ENCODE results near the gene RNU6-9. TPM values are rescaled to one million over a fixed set of nuclear protein-coding genes. Genes with fewer than 3 reads are reported as not detected.
"Not testable (repeated sequence)": the region's sequence is repeated elsewhere in the genome, so short reads cannot be mapped to it uniquely, and the experiment has no call there.

Gene RNU6-9
- total RNA-seq, 4 donors from 2014 or later = not detected

DNA sequence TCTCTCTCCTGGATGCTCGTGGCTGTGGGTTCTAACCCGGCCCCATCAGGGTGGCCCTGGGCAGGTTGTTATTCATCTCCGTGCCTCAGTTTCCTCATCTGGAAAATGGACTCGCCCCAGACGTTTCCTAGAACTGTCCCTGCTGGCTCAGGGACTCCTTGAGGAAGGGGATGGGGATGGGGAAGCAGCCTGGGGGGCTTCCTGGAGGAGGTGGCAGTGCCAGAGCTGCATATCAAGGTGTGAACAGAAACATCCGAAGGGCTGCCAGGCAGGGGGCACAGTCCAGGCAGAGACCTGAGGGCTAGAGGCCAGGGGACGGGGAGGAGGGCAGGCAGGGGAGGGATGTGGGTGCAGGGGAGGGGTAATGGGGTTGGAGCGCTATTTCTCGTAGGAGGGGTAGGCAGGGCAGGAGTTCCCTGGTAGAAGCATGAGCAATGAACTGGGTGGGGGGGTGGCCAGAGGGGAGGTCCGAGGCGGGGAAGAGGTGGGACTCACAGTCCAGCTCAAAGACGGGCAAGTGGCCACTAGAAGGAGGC lies 44.8 kb upstream of the RNU6-9 start:
- Histone ChIP-seq H3K9me3 (no peaks in the 10 kb centered on the region), H3K36me3 (no peaks in the 10 kb centered on the region), H3K27me3 (peaks cover 78% of the 10 kb centered on the region), H3K4me1 (peaks cover 0 to 59% (median 19%) of the 10 kb centered on the region in 3 donors), H3K4me3 (no peak overlapping the region), H3K27ac (peak overlapping the region in 2 of 4 donors; percentile 69 to 73)
- TF ChIP-seq POLR2A (IDR thresholded peaks at IDR 0.05) = no peak
- no peak for TF ChIP-seq EP300 (IDR thresholded peaks at IDR 0.05)
- TF ChIP-seq POLR2AphosphoS5 (IDR thresholded peaks at IDR 0.05) = no peak
- TF ChIP-seq, protein P1, sequence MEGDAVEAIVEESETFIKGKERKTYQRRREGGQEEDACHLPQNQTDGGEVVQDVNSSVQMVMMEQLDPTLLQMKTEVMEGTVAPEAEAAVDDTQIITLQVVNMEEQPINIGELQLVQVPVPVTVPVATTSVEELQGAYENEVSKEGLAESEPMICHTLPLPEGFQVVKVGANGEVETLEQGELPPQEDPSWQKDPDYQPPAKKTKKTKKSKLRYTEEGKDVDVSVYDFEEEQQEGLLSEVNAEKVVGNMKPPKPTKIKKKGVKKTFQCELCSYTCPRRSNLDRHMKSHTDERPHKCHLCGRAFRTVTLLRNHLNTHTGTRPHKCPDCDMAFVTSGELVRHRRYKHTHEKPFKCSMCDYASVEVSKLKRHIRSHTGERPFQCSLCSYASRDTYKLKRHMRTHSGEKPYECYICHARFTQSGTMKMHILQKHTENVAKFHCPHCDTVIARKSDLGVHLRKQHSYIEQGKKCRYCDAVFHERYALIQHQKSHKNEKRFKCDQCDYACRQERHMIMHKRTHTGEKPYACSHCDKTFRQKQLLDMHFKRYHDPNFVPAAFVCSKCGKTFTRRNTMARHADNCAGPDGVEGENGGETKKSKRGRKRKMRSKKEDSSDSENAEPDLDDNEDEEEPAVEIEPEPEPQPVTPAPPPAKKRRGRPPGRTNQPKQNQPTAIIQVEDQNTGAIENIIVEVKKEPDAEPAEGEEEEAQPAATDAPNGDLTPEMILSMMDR (IDR thresholded peaks at IDR 0.05) = no peak
- no peak for ATAC-seq
- WGBS, 2 donors (ENCODE audit: low coverage in 1 of 2) = 29 to 31% methylated on average over 5 to 7 of the region's 12 CpGs

DNA sequence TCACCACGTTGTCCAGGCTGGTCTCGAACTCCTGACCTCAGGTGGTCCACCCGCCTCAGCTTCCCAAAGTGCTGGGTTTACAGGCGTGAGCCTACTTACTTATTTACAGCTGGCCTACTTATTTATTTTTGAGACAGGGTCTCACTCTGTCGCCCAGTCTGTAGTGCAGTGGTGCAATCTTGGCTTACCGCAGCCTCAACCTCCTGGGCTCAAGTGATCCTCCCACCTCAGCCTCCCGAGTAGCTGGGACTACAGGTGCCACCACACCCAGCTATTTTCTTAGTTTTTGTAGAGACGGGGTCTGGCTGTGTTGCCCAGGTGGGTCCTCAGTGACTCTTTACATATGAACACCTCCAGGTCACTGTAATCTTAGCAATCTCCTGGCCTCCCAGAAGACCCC lies 44.1 kb upstream of the RNU6-9 start:
- peak overlapping the region in 2 of 4 donors; percentile 69 to 73 for H3K27ac ChIP-seq
- H3K36me3 ChIP-seq, H3K4me3 ChIP-seq, H3K9me3 ChIP-seq, ATAC-seq: not testable (repeated sequence)
- H3K4me1 ChIP-seq = peaks cover 0 to 53% (median 14%) of the 10 kb centered on the region in 3 donors
- H3K27me3 ChIP-seq = peaks cover 76% of the 10 kb centered on the region
- WGBS, 2 donors (ENCODE audit: low coverage in 1 of 2) = 74 to 95% methylated on average over 4 to 7 of the region's 8 CpGs

DNA sequence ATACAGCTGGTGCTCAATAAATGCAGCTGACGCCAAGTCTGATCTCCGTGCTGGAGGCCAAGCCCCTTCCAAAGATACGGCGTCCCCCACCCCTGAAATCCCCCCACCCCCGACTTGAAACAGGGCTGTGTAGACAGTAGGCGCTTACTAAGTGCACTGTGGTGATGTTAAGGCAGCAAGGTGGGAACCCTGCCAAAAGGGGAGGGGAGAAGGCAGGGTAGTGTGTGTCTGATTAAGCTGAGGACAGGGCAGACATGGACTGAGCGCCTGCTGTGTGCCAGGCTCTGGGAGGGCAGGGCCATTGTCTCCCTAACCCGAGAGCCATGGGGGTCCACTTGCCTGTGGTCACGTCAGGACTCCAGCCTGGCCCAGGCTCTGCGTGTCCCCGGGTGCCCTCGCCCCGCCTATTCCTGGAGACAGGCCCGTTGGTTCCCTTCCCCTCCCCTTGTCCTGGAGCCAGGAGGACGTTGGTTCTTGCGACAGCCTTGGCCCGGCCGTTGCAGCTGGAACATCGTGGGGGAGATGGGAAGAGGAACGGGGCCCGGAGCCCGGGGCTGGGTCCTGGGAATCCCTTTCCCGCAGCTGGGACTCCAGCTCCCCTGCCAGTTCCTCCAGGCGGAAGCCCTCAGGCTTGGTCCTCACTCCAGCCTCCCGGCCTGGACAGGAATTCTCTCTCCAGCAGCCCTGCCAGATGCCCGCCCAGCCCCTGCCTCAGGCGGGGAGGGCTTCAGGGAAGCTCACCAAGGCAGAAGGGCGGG lies 42.9 kb upstream of the RNU6-9 start:
- 22 to 50% methylated on average over 2 to 10 of the region's 28 CpGs for WGBS, 2 donors (ENCODE audit: low coverage in 1 of 2)
- peak; percentile 94 for ATAC-seq
- Histone ChIP-seq H3K27ac (peak overlapping the region; percentile 43 to 87 (median 84)), H3K27me3 (peaks cover 73% of the 10 kb centered on the region), H3K4me1 (peaks cover 0 to 53% (median 14%) of the 10 kb centered on the region in 3 donors), H3K4me3 (peak overlapping the region in 1 of 2 donors; percentile 28), H3K36me3 (no peaks in the 10 kb centered on the region), H3K9me3 (no peaks in the 10 kb centered on the region)
- TF ChIP-seq POLR2AphosphoS5 (IDR thresholded peaks at IDR 0.05) (peak; percentile 98), POLR2A (IDR thresholded peaks at IDR 0.05) (peak in 1 of 2 donors; percentile 16), EP300 (IDR thresholded peaks at IDR 0.05) (no peak)
- TF ChIP-seq, protein P1 (IDR thresholded peaks at IDR 0.05) = no peak

DNA sequence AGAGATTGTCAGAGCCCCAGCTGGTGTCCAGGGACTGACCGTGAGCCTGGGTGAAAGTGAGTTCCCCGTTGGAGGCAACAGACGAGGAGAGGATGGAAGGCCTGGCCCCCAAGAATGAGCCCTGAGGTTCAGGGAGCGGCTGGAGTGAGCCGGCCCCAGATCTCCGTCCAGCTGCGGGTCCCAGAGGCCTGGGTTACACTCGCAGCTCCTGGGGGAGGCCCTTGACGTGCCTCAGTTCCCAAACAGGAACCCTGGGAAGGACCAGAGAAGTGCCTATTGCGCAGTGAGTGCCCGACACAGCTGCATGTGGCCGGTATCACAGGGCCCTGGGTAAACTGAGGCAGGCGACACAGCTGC lies 42.3 kb upstream of the RNU6-9 start:
- H3K27ac ChIP-seq = peak overlapping the region; percentile 36 to 87 (median 84)
- TF ChIP-seq, protein P1 (IDR thresholded peaks at IDR 0.05) = no peak
- TF ChIP-seq POLR2AphosphoS5 (IDR thresholded peaks at IDR 0.05) (no peak), EP300 (IDR thresholded peaks at IDR 0.05) (no peak), POLR2A (IDR thresholded peaks at IDR 0.05) (no peak)
- peak overlapping the region in 1 of 2 donors; percentile 28 for H3K4me3 ChIP-seq
- H3K36me3 ChIP-seq = no peaks in the 10 kb centered on the region
- H3K4me1 ChIP-seq = peaks cover 0 to 53% (median 14%) of the 10 kb centered on the region in 3 donors
- no peaks in the 10 kb centered on the region for H3K9me3 ChIP-seq
- H3K27me3 ChIP-seq = peaks cover 73% of the 10 kb centered on the region
- whole genome bisulfite sequencing, 2 donors (ENCODE audit: low coverage in 1 of 2) = no CpG with 5 or more reads among the region's 13 CpGs
- ATAC-seq = no peak

DNA sequence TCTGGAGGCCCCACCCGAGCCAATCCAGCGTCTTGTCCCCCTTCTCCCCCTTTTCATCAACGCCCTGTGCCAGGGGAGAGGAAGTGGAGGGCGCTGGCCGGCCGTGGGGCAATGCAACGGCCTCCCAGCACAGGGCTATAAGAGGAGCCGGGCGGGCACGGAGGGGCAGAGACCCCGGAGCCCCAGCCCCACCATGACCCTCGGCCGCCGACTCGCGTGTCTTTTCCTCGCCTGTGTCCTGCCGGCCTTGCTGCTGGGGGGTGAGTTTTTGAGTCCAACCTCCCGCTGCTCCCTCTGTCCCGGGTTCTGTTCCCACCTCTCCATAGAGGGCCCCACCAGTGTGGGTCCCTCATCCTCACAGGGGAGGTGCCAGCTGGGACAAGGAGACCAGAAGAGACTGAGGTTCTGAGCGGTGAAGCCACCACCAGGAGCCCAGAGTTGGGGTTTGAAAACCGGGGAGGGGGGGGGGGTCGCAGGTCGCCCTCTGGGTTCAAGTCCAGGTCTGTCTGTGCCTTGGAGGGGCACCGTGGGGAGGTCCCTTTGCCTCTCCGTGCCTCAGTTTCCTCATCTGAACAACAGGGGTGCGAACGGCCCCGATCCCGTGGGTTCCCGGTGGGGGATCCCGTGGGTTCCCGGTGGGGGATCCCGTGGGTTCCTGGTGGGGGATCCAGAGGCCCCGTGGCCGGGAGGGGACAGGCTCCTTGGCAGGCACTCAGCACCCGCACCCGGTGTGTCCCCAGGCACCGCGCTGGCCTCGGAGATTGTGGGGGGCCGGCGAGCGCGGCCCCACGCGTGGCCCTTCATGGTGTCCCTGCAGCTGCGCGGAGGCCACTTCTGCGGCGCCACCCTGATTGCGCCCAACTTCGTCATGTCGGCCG lies 40.9 kb upstream of the RNU6-9 start, which contains the start of gene ELANE:
ELANE (plus strand) TSS at position 168 of the 878 bp plus-strand sequence; CDS start at position 194, 26 bp downstream.
- Histone ChIP-seq H3K4me1 (peaks cover 0 to 53% (median 14%) of the 10 kb centered on the region in 3 donors), H3K4me3 (peak within 1 kb of the TSS in 1 of 2 donors; percentile 28), H3K27ac (peak within 1 kb of the TSS in 3 of 4 donors; percentile 84 to 87 (median 85)), H3K27me3 (peaks cover 67% of the 10 kb centered on the region), H3K36me3 (no peaks in the 10 kb centered on the region), H3K9me3 (no peaks in the 10 kb centered on the region)
- WGBS, 2 donors (ENCODE audit: low coverage in 1 of 2) = 71 to 93% methylated on average over 3 to 9 of the region's 55 CpGs
- no peak for ATAC-seq
- no peak for TF ChIP-seq EP300 (IDR thresholded peaks at IDR 0.05)
- no peak for TF ChIP-seq POLR2AphosphoS5 (IDR thresholded peaks at IDR 0.05)
- no peak for TF ChIP-seq POLR2A (IDR thresholded peaks at IDR 0.05)
- TF ChIP-seq, protein P1 (IDR thresholded peaks at IDR 0.05) = no peak

Measured in gastroesophageal sphincter (tissue), 4 donors.